Erythroblast (primary cell): ENCODE data around the gene PCYT2.

ENCODE experiments used
- GATA1 ChIP-seq: IDR thresholded peaks from 2 replicates; pipeline ENCODE4 v1.6.1; 2011; ENCODE audit warnings: low read depth, mild to moderate bottlenecking, control low read depth, low read length, moderate library complexity
- POLR2A ChIP-seq: IDR thresholded peaks from 2 replicates; pipeline ENCODE4 v1.6.1; 2011; ENCODE audit warnings: mild to moderate bottlenecking, low read length

- no peak for TF ChIP-seq POLR2A
- TF ChIP-seq GATA1: no peak
Measured at GRCh38 chr17:81930142-81931125, 19.2 kb upstream of the PCYT2 start.
